ENCODE data around the gene FAM181A. TPM values are rescaled to one million over a fixed set of nuclear protein-coding genes. Genes with fewer than 3 reads are reported as not detected.

The FAM181A gene
- total RNA-seq, 1 donor from 2014 or later, result not detected

DNA sequence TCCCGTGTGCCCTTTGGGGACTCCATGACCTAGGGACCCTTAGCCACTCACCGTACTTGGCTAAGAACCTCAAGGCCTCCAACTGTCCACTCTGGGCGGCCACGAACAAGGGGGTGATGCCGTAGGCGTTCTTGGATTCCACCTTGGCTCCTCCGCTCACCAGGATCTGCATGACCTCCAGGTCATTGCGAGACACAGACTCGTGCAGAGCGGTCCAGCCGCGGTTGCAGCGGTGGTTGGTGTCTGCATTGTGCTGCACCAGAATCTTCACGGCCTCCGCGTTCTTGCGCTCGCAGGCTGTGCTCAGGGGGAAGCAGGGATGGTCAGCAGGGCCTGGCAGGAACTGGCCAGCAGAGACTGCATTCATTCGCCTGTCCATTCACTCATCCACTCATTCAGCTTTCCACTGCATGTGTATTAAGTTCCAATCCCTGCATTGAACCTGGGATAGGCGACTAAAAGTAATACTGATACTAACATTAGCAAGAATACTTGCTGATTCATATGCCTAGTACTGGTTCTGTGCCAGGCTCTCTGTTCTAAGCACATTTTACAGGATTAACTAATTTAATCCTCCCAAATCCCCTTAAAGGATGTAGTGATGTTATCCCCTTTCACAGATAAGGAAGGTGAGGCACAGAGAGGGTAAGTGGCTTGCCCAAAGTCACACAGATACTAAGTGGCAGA, 23.9 kb downstream of the FAM181A start:
- no peak for DNase-seq (ENCODE audit: low spot score)

DNA sequence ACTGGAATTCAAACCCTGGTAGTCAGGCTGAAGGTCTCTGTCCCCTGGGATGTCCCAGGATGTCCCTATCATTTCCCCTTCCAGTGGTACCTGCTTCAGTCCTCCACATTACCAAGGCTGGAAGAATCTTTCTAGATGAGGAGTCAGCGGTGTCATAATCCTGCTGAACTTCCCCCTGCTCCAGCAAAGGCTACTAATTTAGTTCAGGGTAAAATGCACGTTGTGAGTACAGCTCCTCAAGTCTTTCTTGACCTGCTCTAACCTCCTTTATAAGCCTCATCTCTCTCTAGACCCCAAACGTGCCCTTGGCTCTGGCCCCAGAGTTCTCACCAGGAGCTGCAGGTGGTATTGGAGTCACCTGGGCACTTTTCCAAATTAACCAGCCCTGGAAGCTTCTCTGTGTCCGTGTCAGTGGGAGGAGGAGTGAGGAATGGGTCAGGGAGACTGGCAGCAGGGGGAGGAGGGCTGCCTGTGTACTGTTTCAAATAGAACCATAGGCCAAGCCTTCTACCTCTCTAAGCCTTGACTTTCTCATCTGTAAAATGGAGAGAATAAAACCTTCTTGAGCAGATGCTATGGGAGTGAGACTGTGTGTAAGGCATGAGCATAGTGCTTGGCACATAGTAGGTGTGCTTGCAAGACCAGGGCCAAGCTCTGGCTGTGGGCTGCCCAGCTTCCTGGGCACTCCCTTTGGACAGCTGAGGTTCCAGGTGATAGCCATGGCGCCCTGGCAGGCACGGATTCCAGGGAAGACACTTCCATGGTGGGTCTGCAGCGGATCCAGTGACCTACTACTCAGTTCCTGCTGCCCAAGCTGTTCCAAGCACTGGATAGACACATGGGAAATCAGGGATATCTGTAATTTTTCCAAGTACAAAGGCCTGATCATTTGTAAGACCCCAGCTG, 24.7 kb downstream of the FAM181A start:
- DNase-seq (ENCODE audit: low spot score), result no peak

DNA sequence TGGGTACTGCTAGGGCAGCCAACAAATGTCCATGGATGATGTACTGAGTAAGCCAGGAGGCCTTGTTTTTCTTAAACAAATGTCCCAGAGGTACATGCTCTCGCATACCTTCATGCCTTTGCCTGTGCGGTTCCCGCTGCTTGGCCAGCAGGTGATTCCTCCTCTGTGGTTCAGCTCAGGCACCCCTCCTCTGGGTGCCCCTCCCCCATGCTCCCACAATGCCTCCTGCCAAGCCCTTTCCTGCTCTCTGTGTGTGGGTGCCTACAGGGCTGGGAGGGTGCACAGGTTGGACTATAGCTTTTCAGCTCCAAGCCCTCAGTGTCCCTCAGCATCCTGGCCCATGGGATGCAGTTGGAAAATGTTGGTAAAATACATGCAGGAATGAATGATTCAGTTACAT, 25.7 kb downstream of the FAM181A start:
- no peak for DNase-seq (ENCODE audit: low spot score)

DNA sequence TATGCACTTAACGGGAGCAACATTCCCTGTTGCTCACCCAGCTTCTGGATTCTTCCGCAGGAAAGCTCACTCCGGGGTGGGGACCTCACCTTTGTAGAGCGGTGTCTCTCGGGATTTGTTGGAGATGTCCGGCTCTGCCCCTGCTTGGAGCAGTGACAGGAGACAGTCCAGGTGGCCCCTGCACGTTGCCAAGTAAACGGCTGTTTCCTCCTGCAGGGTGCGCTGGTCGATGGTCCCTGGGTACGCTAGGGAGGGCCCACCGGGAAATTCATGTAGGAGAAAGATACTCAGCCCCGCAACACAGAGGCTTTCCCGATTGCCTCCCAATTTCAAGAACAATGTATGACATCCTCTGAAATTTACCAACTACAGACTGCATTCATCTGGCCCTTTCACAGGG, 26.1 kb downstream of the FAM181A start:
- DNase-seq (ENCODE audit: low spot score), result no peak

DNA sequence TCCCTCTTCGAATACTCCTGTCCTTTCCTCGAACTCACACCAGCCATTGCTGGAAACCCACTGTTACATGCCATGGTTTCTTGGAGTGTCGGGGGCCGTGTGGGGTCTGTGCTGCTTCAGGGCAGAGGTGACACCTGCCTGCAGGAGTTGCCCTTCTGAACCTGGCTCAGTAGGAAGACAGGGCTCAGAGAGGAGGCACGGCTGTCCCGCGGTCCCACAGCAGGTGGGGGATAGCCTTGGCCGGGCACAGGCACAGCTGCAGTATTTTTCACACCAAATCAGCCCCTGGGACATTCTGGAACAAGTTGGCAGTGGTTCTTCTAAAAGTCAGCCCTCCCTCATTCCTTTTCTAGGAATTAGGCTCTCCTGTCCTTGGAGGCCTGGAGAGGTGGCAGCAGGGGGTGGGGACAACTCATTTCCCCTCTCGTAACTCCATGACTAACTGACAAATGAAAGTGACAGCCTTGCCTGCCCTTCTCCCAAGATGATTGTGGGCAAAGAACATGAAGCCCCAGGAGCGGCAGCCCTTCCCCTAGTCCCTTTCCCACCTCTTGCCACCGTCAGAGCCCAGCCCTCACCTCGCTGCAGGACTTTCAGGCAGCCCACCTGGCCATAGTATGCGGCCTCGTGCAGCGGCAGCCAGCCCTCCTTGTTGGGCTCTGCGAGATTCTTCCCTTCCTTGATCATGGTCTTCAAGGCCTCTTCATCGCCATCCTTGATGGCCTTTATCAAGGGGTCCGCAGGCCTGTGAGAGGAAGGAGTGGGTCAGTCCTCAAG, 26.8 kb downstream of the FAM181A start:
- DNase-seq (ENCODE audit: low spot score), result no peak

DNA sequence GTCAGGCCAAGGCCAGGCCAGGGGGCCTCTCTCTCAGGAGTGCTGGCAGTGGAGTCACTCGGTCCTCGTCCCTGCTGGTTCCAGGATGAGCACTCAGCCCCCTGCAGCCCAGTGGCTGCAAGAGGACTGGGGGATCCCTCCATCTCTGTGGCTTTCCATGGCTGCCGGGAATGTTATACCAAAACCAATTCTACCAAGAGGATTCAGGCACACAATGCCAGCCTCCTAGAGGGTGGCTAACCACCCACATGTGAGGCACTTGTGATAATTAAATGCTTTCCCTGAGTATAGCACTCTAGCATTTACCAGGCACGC, 27.3 kb downstream of the FAM181A start:
- no peak for DNase-seq (ENCODE audit: low spot score)

DNA sequence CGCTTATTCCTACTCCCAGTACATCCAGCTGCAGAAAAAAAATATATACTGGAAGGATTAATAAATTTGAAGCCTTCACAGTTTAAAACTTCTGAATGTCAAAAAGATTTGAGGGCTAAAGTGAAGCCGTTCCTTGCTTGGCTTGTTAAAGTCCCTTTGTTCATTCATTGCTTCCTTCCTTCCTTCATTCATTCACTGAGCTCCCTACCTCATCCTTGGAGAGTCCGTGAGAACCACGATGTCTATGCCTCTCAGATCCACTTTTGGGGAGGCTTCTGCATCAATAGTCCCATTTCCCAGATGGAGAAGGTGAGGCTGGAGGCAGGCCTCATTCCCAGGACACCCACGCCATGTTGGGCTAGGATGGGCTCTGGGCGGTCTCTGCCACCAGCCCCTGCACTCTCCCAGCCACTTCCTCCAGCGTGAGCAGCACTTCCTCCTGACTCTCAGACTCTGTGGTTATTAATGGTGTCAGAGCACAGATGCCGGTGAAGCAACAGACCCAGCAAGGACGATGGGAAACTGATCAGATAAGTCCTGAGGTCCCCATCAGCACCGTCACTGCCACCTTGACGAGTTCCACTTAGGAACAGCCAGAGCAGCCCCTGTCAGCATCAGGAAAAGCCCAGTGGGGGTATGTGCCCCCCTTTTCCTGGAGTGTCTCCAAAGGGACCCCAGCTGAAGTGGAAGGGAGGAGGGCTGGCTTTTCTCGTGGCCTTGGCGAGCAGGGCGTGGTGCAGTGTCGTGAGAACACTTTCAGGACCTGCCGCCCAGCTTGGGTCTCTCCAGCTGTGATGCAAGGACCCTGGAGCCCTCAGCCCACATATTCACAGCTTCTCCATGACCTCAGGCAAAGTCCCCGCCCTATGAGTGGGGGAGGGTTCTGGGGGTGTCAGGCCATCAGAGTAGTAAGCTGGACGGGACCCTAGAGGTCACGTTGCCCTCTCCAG, 28.0 kb downstream of the FAM181A start:
- DNase-seq (ENCODE audit: low spot score), result no peak

DNA sequence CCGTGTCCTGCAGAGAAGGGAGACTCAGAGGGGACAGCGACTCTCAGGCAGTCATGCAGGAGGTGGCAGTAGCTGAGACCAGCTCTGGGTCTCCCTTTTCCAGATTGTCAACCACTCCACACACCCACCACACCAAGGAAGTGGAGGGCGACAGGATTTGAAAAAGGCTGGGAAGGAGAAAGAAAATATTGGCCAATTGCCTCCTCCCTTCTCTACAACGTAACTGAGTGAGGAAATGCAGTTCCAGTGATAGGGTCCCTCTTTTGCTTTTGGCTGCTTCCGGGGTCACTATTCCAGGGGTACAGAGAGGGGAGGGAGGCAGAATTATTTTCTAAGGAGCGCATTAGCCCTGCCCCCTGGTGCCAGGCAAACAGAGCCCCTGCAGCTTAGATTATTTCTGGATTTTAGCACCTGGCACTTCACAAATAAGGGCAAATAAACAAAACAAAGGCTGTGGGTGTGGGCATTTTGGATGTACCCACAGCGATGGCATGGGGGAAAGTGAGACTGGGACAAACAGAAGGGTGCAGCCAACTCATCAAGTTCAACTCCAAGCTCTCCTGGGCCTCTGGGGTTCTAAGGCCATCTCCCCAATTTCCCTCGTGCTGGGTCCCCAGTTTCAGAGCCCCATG, 28.8 kb downstream of the FAM181A start:
- no peak for DNase-seq (ENCODE audit: low spot score)

DNA sequence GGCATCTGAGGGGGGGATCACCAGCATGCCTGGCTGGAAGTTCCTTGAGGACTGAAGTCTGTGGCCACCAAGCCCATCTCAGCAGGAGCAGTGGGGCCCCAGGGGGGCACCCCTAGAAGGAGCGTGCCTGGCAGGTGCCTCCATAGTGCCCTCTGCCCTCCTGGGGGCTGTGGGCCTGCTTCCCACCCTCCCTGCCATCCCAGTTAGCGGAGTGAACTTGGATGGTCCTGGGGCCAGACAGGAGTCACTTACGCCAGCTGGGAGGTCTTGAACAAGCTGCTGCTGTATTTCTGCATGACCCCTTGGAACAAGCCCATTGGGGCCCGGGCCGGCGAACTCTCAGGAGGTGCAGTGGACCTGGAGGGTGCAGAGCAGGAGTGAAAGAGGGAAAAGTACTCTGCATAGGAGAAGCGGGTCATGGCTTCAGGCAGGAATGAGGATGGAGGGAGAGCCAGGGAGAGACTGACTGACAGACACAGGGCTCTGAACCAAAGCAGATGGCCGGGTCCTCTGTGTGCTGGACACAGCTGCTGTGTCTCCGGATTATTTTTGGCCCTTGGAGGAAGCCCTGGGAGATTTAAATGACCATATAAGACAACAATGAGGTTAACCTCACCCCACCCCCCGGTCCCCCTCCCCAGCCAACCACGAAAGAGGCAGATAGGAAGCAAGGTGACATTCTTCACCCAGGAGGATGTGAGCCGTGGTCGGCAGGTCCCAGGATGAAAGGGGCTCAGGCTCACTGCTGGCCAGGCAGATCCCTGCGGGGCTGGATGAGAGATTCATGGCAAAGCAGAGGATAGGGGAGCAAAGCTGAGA, 29.6 kb downstream of the FAM181A start:
- DNase-seq (ENCODE audit: low spot score), result no peak

DNA sequence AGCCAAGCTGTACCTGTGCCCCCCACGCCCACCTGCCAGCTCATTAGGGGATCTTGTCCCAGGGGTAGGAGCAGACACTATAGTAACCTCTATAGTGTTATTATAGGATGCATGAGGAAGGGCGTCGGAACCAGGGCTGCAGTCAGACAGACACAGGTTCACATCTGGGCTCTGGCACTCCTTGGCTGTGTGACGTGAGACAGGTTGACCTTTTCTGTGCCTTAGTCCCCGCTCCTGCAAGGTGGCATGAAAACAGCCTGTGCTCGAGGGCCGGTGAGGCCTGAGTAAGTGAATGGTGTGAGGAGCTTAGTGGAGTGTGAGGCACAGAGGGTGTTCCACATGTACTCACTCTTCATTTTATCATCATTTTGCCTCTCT, 30.2 kb downstream of the FAM181A start:
- no peak for DNase-seq (ENCODE audit: low spot score)

DNA sequence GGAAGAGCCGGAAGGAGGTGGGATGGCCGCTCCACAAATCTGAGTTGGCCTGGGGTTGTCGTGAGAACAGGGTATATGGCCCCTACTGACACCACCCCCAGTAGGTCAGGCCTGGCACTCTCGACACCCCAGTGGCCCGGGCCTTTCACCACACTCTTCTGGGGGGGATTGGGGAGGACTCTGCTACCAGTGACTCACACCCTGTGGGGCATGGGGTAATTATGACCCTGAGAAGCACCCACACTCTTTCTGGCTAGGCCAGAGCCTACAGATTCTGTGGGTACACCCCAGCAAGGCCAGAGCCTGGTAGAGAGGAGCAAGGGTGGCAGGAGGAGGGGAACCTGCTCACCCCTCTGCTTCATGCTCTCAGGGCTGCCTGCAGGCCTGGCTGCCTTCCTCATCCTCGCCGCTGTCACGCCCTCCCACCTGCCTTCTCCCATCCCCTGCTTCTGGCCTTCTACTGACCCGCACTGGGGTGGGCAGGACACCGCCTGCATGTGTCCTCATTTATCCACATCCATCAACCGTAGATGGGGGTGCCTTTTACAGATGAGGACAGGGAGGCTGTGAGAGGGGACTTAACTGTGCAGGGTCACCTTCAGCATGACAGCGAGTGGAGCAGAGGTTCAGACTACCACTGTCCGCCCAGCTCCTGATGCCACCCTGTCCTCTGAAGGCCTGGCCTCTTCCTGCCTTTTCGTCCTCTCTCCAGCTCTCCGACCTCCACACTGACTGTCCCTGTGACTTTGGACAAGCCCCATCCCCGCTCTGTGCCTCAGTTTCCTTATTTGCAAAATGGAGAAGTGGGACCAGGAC, 30.8 kb downstream of the FAM181A start:
- no peak for DNase-seq (ENCODE audit: low spot score)

DNA sequence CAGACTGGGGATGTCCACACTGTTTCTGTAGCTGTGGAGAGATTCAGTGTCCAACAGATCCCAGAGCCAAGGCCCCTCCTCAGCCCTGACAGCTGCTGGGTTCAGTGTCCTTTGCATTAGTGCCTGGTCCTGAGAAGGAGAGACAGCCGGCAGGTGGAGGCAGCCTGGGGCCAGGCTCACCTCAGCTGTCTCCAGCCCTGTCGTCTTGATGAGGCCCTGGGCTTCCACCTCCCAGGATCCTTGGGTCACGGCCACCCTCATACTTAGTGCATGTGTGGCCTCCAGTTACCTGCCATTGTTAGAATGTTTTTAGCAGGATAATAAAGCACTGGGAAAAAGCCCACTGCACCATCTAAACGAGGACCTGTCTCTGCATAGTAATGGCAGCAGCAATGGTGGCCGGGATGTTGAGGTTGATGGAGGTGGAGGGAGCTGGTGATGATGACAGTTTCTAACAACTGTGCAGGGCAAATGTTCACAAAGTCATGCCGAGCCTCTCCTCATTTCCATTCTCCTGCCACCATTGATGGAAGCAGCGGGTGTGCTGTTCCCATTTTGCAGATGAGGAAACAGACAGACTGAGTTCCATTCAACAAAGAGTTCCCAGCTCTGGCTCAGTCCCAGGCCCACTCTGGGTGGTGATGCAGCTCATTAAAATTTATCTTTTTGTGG, 31.6 kb downstream of the FAM181A start:
- no peak for DNase-seq (ENCODE audit: low spot score)

DNA sequence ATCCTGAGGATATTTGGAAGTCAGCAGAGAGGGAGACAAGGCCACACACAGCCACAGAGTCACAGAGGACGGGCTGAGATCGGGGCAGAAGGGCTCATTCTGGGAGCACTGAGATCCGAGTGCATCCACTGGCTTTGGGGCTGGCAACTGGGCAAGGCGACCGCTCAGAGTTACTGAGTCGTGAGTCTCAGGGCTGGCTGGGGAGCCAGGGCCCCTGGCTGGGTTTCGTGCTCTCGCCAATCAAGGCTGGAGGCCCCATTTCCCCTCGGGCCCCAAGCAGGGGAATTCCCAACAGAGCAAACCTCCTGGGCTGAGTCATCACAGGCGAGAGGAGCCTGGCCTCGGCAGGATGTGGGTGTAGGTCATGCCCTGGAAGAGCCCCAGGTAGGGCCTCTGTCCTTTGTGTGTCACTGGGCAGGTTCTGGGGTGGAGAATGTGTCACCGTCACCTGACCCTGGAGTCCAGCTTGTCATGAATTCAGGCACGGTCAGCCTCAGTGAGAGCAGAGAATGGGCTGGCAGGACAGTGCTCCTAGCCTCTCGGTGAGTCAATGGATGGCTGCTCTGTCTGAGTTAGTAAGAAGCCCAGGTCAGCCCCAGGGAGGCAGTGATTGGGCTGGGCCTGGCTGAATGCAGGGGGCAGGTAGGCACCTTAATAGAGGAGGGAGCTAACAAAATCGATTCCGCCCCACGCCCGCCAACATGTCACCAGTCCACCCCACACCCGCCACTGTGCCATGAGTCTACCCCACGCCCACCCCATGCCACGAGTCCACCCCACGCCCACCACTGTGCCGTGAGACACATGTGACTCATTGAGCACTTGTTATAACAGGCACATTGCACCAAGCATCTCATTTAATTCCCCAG, 32.3 kb downstream of the FAM181A start:
- DNase-seq (ENCODE audit: low spot score), result peak; percentile 84

DNA sequence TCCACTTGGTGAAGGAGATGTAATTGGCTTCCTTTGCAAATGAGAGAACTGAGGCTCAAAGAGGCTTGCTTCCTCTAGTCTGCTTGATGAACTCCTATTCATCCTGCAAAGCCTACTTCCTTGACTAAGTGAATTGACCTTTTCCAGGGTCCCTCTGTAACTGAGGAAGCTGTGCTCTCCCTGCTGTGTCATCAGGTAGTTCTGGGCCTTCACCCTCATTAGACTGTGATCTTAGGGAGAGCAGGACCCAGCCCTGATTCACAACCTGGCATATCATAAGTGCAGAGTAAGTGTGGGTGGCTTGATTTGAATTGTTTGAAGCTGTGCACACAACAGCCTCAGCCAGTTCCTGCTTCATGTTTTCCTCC, 32.9 kb downstream of the FAM181A start:
- DNase-seq (ENCODE audit: low spot score), result no peak

DNA sequence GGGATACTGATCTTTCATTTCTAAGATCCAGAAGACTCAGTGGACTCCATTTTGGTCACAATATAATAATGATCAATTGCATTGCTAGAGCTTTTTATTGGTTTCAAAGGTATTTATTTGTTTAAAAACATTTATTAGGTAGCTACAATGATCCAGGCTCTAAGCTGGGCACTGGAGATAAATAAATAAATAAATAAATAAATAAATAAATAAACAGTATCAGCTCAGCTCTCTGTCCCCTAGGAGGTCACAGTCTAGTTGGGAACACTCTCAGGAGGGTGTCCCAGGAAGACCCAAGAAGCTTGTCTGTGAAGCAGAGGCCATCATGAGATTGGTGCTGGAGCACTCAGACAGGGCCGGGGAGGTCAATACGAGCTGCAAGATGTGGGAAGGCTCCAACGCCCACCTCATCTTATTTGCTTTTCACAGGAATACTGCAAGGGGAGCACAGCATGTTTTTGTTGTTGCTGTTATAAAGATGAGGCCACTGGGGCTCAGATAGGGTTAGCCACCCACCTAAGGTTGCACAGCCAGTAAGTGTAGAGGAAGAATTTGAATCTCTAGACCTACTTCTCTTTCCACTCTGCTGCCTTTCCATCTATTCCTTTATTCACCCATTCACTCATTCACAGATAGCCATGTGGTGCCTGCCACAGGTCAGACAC, 33.8 kb downstream of the FAM181A start:
- no peak for DNase-seq (ENCODE audit: low spot score)

DNA sequence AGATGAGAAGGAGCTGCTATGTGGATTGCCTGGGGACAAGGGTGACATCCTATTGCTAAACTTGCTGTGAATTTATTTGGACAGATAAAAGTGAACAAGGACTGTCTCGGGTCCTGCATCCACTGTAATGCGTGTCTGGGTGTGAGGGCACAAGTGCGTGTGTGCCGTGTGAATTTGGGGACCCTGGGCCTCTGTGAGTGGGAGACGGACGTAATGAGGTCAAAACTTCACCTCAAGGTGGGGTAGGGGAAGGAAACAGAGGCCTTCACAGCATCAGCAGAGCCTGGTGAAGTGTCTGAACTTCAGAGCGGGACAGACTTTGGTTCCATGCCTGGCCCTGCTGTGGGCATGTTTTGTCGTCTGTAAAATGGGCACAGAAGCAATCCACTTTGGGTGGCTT, 34.5 kb downstream of the FAM181A start:
- no peak for DNase-seq (ENCODE audit: low spot score)
